Ishikawa (cell line): ENCODE results near the gene CRMP1.

Source experiments
- EP300 ChIP-seq: IDR thresholded peaks from 2 replicates; pipeline ENCODE4 v1.6.1; 2012; ENCODE audit warnings: borderline replicate concordance
- NFIC ChIP-seq: IDR thresholded peaks from 2 replicates; pipeline ENCODE4 v1.6.1; 2012
- RAD21 ChIP-seq: IDR thresholded peaks from 2 replicates; pipeline ENCODE4 v1.6.1; 2012; ENCODE audit warnings: low read depth
- TAF1 ChIP-seq: IDR thresholded peaks from 2 replicates; pipeline ENCODE4 v1.6.1; 2012; ENCODE audit warnings: low read depth, mild to moderate bottlenecking
- YY1 ChIP-seq: IDR thresholded peaks from 2 replicates; pipeline ENCODE4 v1.6.1; 2012; ENCODE audit warnings: low read depth
- TF ChIP-seq, protein P1 (sequence below): IDR thresholded peaks from 2 replicates; pipeline ENCODE4 v1.6.1; 2012; ENCODE audit warnings: low read depth, mild to moderate bottlenecking

DNA sequence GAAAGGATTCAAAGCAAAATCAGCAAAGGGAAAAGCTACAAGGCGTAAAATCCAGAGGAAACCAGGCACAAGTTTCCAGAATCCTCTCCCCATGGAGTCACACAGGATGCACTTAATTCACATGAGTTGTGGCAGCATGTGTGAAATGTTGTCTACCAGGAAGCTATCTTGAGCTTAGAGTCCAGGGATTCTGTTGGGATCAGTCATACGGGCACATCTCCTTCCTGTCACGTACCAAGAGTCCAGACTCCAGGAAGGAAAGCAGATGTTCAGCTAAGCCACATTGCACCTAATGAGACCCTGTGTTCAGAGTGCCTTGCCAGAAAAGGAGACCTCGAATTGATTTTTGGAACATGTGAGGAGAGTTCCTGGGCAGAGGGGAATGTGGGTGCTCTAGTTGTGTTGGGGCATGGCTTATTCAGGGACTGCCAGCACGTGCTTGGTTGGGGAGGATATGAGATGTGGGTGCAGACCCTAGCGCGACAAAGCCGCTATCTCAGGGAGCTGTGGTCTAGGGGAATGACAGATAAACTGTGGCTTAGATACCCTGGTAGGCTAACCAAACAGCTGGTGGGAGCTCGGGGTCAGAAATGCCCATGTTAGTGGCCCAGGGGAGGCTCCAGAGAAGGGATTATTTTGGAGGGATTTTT lies 111.9 kb downstream of the CRMP1 start:
- TF ChIP-seq EP300 (no peak), YY1 (no peak), NFIC (no peak), TAF1 (no peak), RAD21 (no peak)
- TF ChIP-seq, protein P1, sequence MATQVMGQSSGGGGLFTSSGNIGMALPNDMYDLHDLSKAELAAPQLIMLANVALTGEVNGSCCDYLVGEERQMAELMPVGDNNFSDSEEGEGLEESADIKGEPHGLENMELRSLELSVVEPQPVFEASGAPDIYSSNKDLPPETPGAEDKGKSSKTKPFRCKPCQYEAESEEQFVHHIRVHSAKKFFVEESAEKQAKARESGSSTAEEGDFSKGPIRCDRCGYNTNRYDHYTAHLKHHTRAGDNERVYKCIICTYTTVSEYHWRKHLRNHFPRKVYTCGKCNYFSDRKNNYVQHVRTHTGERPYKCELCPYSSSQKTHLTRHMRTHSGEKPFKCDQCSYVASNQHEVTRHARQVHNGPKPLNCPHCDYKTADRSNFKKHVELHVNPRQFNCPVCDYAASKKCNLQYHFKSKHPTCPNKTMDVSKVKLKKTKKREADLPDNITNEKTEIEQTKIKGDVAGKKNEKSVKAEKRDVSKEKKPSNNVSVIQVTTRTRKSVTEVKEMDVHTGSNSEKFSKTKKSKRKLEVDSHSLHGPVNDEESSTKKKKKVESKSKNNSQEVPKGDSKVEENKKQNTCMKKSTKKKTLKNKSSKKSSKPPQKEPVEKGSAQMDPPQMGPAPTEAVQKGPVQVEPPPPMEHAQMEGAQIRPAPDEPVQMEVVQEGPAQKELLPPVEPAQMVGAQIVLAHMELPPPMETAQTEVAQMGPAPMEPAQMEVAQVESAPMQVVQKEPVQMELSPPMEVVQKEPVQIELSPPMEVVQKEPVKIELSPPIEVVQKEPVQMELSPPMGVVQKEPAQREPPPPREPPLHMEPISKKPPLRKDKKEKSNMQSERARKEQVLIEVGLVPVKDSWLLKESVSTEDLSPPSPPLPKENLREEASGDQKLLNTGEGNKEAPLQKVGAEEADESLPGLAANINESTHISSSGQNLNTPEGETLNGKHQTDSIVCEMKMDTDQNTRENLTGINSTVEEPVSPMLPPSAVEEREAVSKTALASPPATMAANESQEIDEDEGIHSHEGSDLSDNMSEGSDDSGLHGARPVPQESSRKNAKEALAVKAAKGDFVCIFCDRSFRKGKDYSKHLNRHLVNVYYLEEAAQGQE: no peak
